ENCODE measurements around the gene KCNIP4. TPM values are rescaled to one million over a fixed set of nuclear protein-coding genes. Genes with fewer than 3 reads are reported as not detected.

Gene KCNIP4
- polyA plus RNA-seq, 2 donors: 0.12 TPM; not detected in 1

GRCh38 chr4:21454201-21454600, 494.4 kb downstream of the KCNIP4 start:
- H3K9me3 ChIP-seq (ENCODE audit: control insufficient read depth in 2 of 2, insufficient read depth in 1 of 2, low read depth in 1 of 2, low read length in 1 of 2): no peaks in the 10 kb centered on the region
- H3K4me3 ChIP-seq (ENCODE audit: low read depth in 1 of 2, low read length in 2 of 2): no peak overlapping the region
- 53 to 75% methylated on average over 4 of the region's 4 CpGs for WGBS, 2 donors
- no peaks in the 10 kb centered on the region for H3K36me3 ChIP-seq (ENCODE audit: control insufficient read depth in 2 of 2, insufficient read depth in 2 of 2, low read length in 1 of 2)
- no peaks in the 10 kb centered on the region for H3K27me3 ChIP-seq (ENCODE audit: control insufficient read depth in 1 of 2, insufficient read depth in 2 of 2, low read length in 2 of 2)
- no peaks in the 10 kb centered on the region for H3K4me1 ChIP-seq (ENCODE audit: control insufficient read depth in 2 of 2, insufficient read depth in 2 of 2, low read length in 1 of 2)
- no peak overlapping the region for H3K27ac ChIP-seq (ENCODE audit: low read depth in 2 of 2, low read length in 1 of 2)

- H3K4me3 ChIP-seq (ENCODE audit: low read depth in 1 of 2, low read length in 2 of 2): no peak overlapping the region
- H3K27me3 ChIP-seq (ENCODE audit: control insufficient read depth in 1 of 2, insufficient read depth in 2 of 2, low read length in 2 of 2): no peaks in the 10 kb centered on the region
- H3K9me3 ChIP-seq (ENCODE audit: control insufficient read depth in 2 of 2, insufficient read depth in 1 of 2, low read depth in 1 of 2, low read length in 1 of 2): no peaks in the 10 kb centered on the region
- no peak overlapping the region for H3K27ac ChIP-seq (ENCODE audit: low read depth in 2 of 2, low read length in 1 of 2)
- H3K4me1 ChIP-seq (ENCODE audit: control insufficient read depth in 2 of 2, insufficient read depth in 2 of 2, low read length in 1 of 2): no peaks in the 10 kb centered on the region
- no peaks in the 10 kb centered on the region for H3K36me3 ChIP-seq (ENCODE audit: control insufficient read depth in 2 of 2, insufficient read depth in 2 of 2, low read length in 1 of 2)
Measured at GRCh38 chr4:21452931-21453330, 495.6 kb downstream of the KCNIP4 start.

- whole genome bisulfite sequencing, 2 donors: 39 to 46% methylated on average over 1 of the region's 1 CpG
- no peak overlapping the region for H3K27ac ChIP-seq (ENCODE audit: low read depth in 2 of 2, low read length in 1 of 2)
- H3K27me3 ChIP-seq (ENCODE audit: control insufficient read depth in 1 of 2, insufficient read depth in 2 of 2, low read length in 2 of 2): no peaks in the 10 kb centered on the region
- no peaks in the 10 kb centered on the region for H3K4me1 ChIP-seq (ENCODE audit: control insufficient read depth in 2 of 2, insufficient read depth in 2 of 2, low read length in 1 of 2)
- no peak overlapping the region for H3K4me3 ChIP-seq (ENCODE audit: low read depth in 1 of 2, low read length in 2 of 2)
- H3K36me3 ChIP-seq (ENCODE audit: control insufficient read depth in 2 of 2, insufficient read depth in 2 of 2, low read length in 1 of 2): no peaks in the 10 kb centered on the region
- H3K9me3 ChIP-seq (ENCODE audit: control insufficient read depth in 2 of 2, insufficient read depth in 1 of 2, low read depth in 1 of 2, low read length in 1 of 2): no peaks in the 10 kb centered on the region
Measured at GRCh38 chr4:21451032-21451431, 497.5 kb downstream of the KCNIP4 start.

GRCh38 chr4:21450331-21450730, 498.2 kb downstream of the KCNIP4 start:
- no peaks in the 10 kb centered on the region for H3K9me3 ChIP-seq (ENCODE audit: control insufficient read depth in 2 of 2, insufficient read depth in 1 of 2, low read depth in 1 of 2, low read length in 1 of 2)
- 53 to 65% methylated on average over 4 of the region's 4 CpGs for WGBS, 2 donors
- no peaks in the 10 kb centered on the region for H3K27me3 ChIP-seq (ENCODE audit: control insufficient read depth in 1 of 2, insufficient read depth in 2 of 2, low read length in 2 of 2)
- H3K36me3 ChIP-seq (ENCODE audit: control insufficient read depth in 2 of 2, insufficient read depth in 2 of 2, low read length in 1 of 2): no peaks in the 10 kb centered on the region
- no peaks in the 10 kb centered on the region for H3K4me1 ChIP-seq (ENCODE audit: control insufficient read depth in 2 of 2, insufficient read depth in 2 of 2, low read length in 1 of 2)
- no peak overlapping the region for H3K4me3 ChIP-seq (ENCODE audit: low read depth in 1 of 2, low read length in 2 of 2)
- no peak overlapping the region for H3K27ac ChIP-seq (ENCODE audit: low read depth in 2 of 2, low read length in 1 of 2)

GRCh38 chr4:21447301-21448054, 501.1 kb downstream of the KCNIP4 start:
- no peaks in the 10 kb centered on the region for H3K36me3 ChIP-seq (ENCODE audit: control insufficient read depth in 2 of 2, insufficient read depth in 2 of 2, low read length in 1 of 2)
- H3K27me3 ChIP-seq (ENCODE audit: control insufficient read depth in 1 of 2, insufficient read depth in 2 of 2, low read length in 2 of 2): no peaks in the 10 kb centered on the region
- no peaks in the 10 kb centered on the region for H3K4me1 ChIP-seq (ENCODE audit: control insufficient read depth in 2 of 2, insufficient read depth in 2 of 2, low read length in 1 of 2)
- no peaks in the 10 kb centered on the region for H3K9me3 ChIP-seq (ENCODE audit: control insufficient read depth in 2 of 2, insufficient read depth in 1 of 2, low read depth in 1 of 2, low read length in 1 of 2)
- no peak overlapping the region for H3K27ac ChIP-seq (ENCODE audit: low read depth in 2 of 2, low read length in 1 of 2)
- no peak overlapping the region for H3K4me3 ChIP-seq (ENCODE audit: low read depth in 1 of 2, low read length in 2 of 2)

- WGBS, 2 donors: 73 to 81% methylated on average over 2 of the region's 2 CpGs
- H3K9me3 ChIP-seq (ENCODE audit: control insufficient read depth in 2 of 2, insufficient read depth in 1 of 2, low read depth in 1 of 2, low read length in 1 of 2): no peaks in the 10 kb centered on the region
- no peak overlapping the region for H3K27ac ChIP-seq (ENCODE audit: low read depth in 2 of 2, low read length in 1 of 2)
- H3K4me3 ChIP-seq (ENCODE audit: low read depth in 1 of 2, low read length in 2 of 2): no peak overlapping the region
- no peaks in the 10 kb centered on the region for H3K4me1 ChIP-seq (ENCODE audit: control insufficient read depth in 2 of 2, insufficient read depth in 2 of 2, low read length in 1 of 2)
- H3K27me3 ChIP-seq (ENCODE audit: control insufficient read depth in 1 of 2, insufficient read depth in 2 of 2, low read length in 2 of 2): no peaks in the 10 kb centered on the region
- H3K36me3 ChIP-seq (ENCODE audit: control insufficient read depth in 2 of 2, insufficient read depth in 2 of 2, low read length in 1 of 2): no peaks in the 10 kb centered on the region
Measured at GRCh38 chr4:21420166-21420565, 528.4 kb downstream of the KCNIP4 start.

GRCh38 chr4:21415728-21416127, 532.8 kb downstream of the KCNIP4 start:
- Histone ChIP-seq H3K4me1 (ENCODE audit: control insufficient read depth in 2 of 2, insufficient read depth in 2 of 2, low read length in 1 of 2) (no peaks in the 10 kb centered on the region), H3K9me3 (ENCODE audit: control insufficient read depth in 2 of 2, insufficient read depth in 1 of 2, low read depth in 1 of 2, low read length in 1 of 2) (no peaks in the 10 kb centered on the region), H3K4me3 (ENCODE audit: low read depth in 1 of 2, low read length in 2 of 2) (no peak overlapping the region), H3K36me3 (ENCODE audit: control insufficient read depth in 2 of 2, insufficient read depth in 2 of 2, low read length in 1 of 2) (no peaks in the 10 kb centered on the region), H3K27me3 (ENCODE audit: control insufficient read depth in 1 of 2, insufficient read depth in 2 of 2, low read length in 2 of 2) (no peaks in the 10 kb centered on the region), H3K27ac (ENCODE audit: low read depth in 2 of 2, low read length in 1 of 2) (no peak overlapping the region)
- WGBS, 2 donors: 65 to 70% methylated on average over 4 of the region's 4 CpGs

- no peaks in the 10 kb centered on the region for H3K4me1 ChIP-seq (ENCODE audit: control insufficient read depth in 2 of 2, insufficient read depth in 2 of 2, low read length in 1 of 2)
- H3K36me3 ChIP-seq (ENCODE audit: control insufficient read depth in 2 of 2, insufficient read depth in 2 of 2, low read length in 1 of 2): no peaks in the 10 kb centered on the region
- no peaks in the 10 kb centered on the region for H3K9me3 ChIP-seq (ENCODE audit: control insufficient read depth in 2 of 2, insufficient read depth in 1 of 2, low read depth in 1 of 2, low read length in 1 of 2)
- H3K4me3 ChIP-seq (ENCODE audit: low read depth in 1 of 2, low read length in 2 of 2): no peak overlapping the region
- no peak overlapping the region for H3K27ac ChIP-seq (ENCODE audit: low read depth in 2 of 2, low read length in 1 of 2)
- no peaks in the 10 kb centered on the region for H3K27me3 ChIP-seq (ENCODE audit: control insufficient read depth in 1 of 2, insufficient read depth in 2 of 2, low read length in 2 of 2)
- WGBS, 2 donors: 47 to 51% methylated on average over 5 of the region's 5 CpGs
Measured at GRCh38 chr4:21413807-21414370, 534.7 kb downstream of the KCNIP4 start.

- H3K27me3 ChIP-seq (ENCODE audit: control insufficient read depth in 1 of 2, insufficient read depth in 2 of 2, low read length in 2 of 2): no peaks in the 10 kb centered on the region
- WGBS, 2 donors: 14% methylated on average over 1 of the region's 1 CpG
- H3K4me3 ChIP-seq (ENCODE audit: low read depth in 1 of 2, low read length in 2 of 2): no peak overlapping the region
- no peaks in the 10 kb centered on the region for H3K4me1 ChIP-seq (ENCODE audit: control insufficient read depth in 2 of 2, insufficient read depth in 2 of 2, low read length in 1 of 2)
- H3K9me3 ChIP-seq (ENCODE audit: control insufficient read depth in 2 of 2, insufficient read depth in 1 of 2, low read depth in 1 of 2, low read length in 1 of 2): no peaks in the 10 kb centered on the region
- no peaks in the 10 kb centered on the region for H3K36me3 ChIP-seq (ENCODE audit: control insufficient read depth in 2 of 2, insufficient read depth in 2 of 2, low read length in 1 of 2)
- no peak overlapping the region for H3K27ac ChIP-seq (ENCODE audit: low read depth in 2 of 2, low read length in 1 of 2)
Measured at GRCh38 chr4:21411086-21411485, 537.5 kb downstream of the KCNIP4 start.

- no peak overlapping the region for H3K4me3 ChIP-seq (ENCODE audit: low read depth in 1 of 2, low read length in 2 of 2)
- WGBS, 2 donors: 74 to 81% methylated on average over 4 of the region's 4 CpGs
- H3K4me1 ChIP-seq (ENCODE audit: control insufficient read depth in 2 of 2, insufficient read depth in 2 of 2, low read length in 1 of 2): no peaks in the 10 kb centered on the region
- H3K27ac ChIP-seq (ENCODE audit: low read depth in 2 of 2, low read length in 1 of 2): no peak overlapping the region
- H3K36me3 ChIP-seq (ENCODE audit: control insufficient read depth in 2 of 2, insufficient read depth in 2 of 2, low read length in 1 of 2): no peaks in the 10 kb centered on the region
- H3K27me3 ChIP-seq (ENCODE audit: control insufficient read depth in 1 of 2, insufficient read depth in 2 of 2, low read length in 2 of 2): no peaks in the 10 kb centered on the region
- no peaks in the 10 kb centered on the region for H3K9me3 ChIP-seq (ENCODE audit: control insufficient read depth in 2 of 2, insufficient read depth in 1 of 2, low read depth in 1 of 2, low read length in 1 of 2)
Measured at GRCh38 chr4:21410372-21410771, 538.2 kb downstream of the KCNIP4 start.
